Activated B cell treated with CpG ODN at 0.5 μM for 24 hours (primary cell): ENCODE results near the gene ABR. TPM values are rescaled to one million over a fixed set of nuclear protein-coding genes. Genes with fewer than 3 reads are reported as not detected.

Experiments used
- ATAC-seq: fragments of 200-7000 bp; cut with Tn5 transposase; one replicate; pipeline ENCODE4 v1.10.0; 2021; ENCODE audit warnings: low read depth, mild to moderate bottlenecking, moderate library complexity
- CTCF ChIA-PET: fragments of 350-600 bp; sonication (Branson Sonifier 250); formaldehyde crosslinking; loops from one replicate; lab custom pipeline; 2021; ENCODE audit warnings: antibody characterized with exemption; lab: Charles Lee
- POLR2A ChIA-PET: fragments of 350-600 bp; sonication (Branson Sonifier 250); formaldehyde crosslinking; loops from one replicate; lab custom pipeline; 2021; ENCODE audit warnings: antibody characterized with exemption; lab: Charles Lee
- DNase-seq: peaks from one replicate; pipeline ENCODE4 v3.0.0; 2022
- H3K27ac Mint-ChIP-seq: one replicate; pipeline ENCODE4 v1.8.0; 2020; ENCODE audit warnings: mixed read lengths
- H3K27me3 Mint-ChIP-seq: one replicate; pipeline ENCODE4 v1.8.0; 2021; ENCODE audit warnings: mixed read lengths
- H3K36me3 Mint-ChIP-seq: one replicate; pipeline ENCODE4 v1.8.0; 2021; ENCODE audit warnings: low read depth, mixed read lengths
- H3K4me1 Mint-ChIP-seq: one replicate; pipeline ENCODE4 v1.8.0; 2021; ENCODE audit warnings: mixed read lengths
- H3K4me3 Mint-ChIP-seq: one replicate; pipeline ENCODE4 v1.8.0; 2020; ENCODE audit warnings: mild to moderate bottlenecking, mixed read lengths
- H3K9me3 Mint-ChIP-seq: one replicate; pipeline ENCODE4 v1.8.0; 2020; ENCODE audit warnings: mixed read lengths
- intact Hi-C: fragments of 100-400 bp; cut with micrococcal nuclease; formaldehyde crosslinking; loops from one replicate; pipeline ENCODE4 v1.15.1; 2024
- total RNA-seq: library from RNA; stranded (reverse); gene quantifications from 2 replicates; pipeline ENCODE4 v1.2.3, GENCODE V29; 2022
- TF ChIP-seq, protein P1 (sequence below): fragments of 200-600 bp; IDR thresholded peaks from one replicate; pipeline ENCODE4 v1.8.0; 2022; ENCODE audit warnings: antibody characterized with exemption, mild to moderate bottlenecking

ABR gene
- total RNA-seq, 1 donor from 2014 or later = 150 TPM

DNA sequence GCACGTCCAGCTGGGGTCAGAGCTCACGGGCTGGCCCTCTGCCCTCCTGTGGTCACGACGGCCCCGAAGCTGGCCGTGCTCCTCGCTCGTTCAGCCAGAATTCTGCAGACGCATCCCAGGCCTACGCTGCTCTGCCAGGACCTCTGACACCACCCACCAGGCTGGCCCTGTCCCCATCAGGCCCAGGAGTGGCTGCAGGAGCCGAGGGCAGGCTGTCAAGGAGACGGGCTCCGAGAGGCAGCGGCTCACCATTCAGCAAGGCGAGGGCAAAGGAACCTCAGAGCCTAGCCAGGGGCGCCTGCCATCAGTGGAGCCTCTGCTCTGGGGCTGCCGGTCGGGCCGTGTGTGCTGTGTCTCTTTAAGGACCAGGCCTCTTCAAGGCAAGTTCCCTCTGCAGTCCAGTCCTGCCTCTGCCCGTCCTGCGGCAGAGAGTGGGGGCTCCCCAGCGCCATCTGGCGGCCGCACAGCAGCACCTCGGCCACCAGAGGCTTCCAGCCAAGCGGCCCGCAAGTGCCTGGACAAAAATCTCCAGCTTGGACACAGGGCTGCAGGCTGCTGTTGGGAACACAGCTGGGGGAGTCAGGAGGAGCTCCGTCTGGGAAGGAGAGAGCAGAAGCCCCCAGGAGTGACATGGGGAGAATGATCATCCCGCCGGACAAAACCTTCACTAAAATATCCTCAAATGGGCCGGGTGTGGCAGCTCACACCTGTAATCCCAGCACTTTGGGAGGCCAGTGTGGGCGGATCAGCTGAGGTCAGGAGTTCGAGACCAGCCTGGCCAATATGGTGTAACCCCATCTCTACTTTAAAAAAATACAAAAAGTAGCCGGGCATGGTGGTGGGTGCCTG lies 7.4 kb upstream of the ABR start:
- peaks cover 60% of the 10 kb centered on the region for H3K4me1 Mint-ChIP-seq
- TF ChIP-seq, protein P1, sequence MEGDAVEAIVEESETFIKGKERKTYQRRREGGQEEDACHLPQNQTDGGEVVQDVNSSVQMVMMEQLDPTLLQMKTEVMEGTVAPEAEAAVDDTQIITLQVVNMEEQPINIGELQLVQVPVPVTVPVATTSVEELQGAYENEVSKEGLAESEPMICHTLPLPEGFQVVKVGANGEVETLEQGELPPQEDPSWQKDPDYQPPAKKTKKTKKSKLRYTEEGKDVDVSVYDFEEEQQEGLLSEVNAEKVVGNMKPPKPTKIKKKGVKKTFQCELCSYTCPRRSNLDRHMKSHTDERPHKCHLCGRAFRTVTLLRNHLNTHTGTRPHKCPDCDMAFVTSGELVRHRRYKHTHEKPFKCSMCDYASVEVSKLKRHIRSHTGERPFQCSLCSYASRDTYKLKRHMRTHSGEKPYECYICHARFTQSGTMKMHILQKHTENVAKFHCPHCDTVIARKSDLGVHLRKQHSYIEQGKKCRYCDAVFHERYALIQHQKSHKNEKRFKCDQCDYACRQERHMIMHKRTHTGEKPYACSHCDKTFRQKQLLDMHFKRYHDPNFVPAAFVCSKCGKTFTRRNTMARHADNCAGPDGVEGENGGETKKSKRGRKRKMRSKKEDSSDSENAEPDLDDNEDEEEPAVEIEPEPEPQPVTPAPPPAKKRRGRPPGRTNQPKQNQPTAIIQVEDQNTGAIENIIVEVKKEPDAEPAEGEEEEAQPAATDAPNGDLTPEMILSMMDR = no peak
- ChIA-PET POLR2A (interaction anchor here (1.0 kb wide), 1 partner anchor 11 kb away, joined by 3 read pairs; no protein-coding TSS in a partner anchor), CTCF (interaction anchor here (0.6 to 5.3 kb wide), 9 partner anchors 9 to 346 kb away, joined by 3 to 76 read pairs (median 3); no protein-coding TSS in a partner anchor)
- H3K27ac Mint-ChIP-seq = no peak overlapping the region
- ATAC-seq = peak; percentile 79
- intact Hi-C loops = loop anchor here (2.0 kb wide), 1 partner anchor 64 kb away; no protein-coding TSS in a partner anchor
- H3K9me3 Mint-ChIP-seq = no peaks in the 10 kb centered on the region
- DNase-seq = peak; percentile 73
- H3K36me3 Mint-ChIP-seq = peaks cover 2% of the 10 kb centered on the region
- H3K4me3 Mint-ChIP-seq = peak overlapping the region; percentile 26
- no peaks in the 10 kb centered on the region for H3K27me3 Mint-ChIP-seq

DNA sequence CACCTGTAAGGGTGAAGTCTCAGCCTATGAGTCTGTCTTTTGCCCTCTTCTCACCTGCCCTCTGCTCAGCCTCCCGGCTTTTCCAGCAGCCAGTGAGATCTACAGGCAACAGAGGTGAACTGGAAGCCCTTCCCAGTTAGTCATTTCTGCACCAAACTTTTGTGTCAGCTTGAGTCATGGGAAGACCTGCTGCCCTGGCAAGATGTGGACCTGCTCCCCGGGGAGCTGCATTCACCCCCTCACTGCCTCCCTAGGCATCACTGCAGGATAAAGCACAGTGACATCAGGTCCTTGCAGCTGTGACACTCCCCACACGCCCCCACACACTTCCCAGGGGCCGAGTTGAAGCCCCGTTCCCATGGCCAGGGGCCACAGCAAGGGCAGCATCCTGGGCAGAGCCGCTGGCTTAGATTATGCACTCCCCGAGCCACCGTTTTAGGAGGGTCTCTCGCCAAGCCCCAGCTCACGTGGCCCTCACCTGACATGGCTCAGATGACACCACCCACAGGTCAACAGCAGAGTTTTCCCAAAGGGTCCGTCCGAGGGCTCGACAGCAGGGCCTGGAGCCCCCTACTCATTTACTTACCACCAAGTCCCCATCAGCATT lies 6.5 kb upstream of the ABR start:
- ATAC-seq (no peak), DNase-seq (no peak)
- Mint-ChIP-seq H3K9me3 (no peaks in the 10 kb centered on the region), H3K4me3 (no peak overlapping the region), H3K27me3 (no peaks in the 10 kb centered on the region), H3K4me1 (peaks cover 68% of the 10 kb centered on the region), H3K27ac (no peak overlapping the region), H3K36me3 (peaks cover 2% of the 10 kb centered on the region)
- CTCF ChIA-PET = interaction anchor here (0.8 to 5.3 kb wide), 5 partner anchors 12 to 347 kb away, joined by 3 to 76 read pairs (median 3); no protein-coding TSS in a partner anchor
- POLR2A ChIA-PET = interaction anchor here (1.0 kb wide), 1 partner anchor 64 kb away, joined by 3 read pairs; no protein-coding TSS in a partner anchor
- intact Hi-C loops = loop anchor here (2.0 kb wide), 1 partner anchor 64 kb away; no protein-coding TSS in a partner anchor
- TF ChIP-seq, protein P1 = no peak

DNA sequence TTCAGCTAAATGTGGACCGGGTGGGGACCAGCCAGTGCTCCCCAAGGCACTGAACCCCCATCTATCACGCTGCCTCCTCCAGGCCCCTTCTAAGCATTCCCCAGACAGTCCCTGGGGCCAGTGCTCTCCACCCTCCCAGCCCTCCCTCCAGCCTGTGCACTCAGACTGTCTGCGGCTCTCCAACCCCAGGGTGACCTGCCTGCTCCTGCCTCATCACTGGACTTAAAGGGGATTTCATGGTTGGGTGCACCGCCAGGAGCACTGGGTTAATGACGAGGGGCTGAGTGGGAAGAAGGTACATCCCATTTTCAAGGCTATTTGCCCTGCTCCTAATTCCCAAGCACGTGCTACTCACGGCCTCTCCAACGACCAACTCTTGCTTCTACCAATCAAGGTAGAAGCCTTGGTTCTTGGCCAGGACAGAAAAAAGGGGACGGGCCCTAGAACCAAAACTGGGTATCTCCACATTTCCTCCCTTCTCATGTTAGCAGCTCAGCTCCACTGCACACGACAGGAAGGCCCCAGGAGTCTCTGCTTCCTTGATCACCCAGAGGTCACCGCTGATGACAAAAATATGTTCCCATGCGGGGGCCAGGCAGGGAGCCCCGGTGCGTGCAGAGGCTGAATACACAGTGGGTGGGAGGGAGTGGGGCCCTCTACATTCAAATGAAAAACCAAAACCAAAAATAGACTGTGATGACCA lies 3.5 kb upstream of the ABR start:
- ATAC-seq = peak; percentile 6
- TF ChIP-seq, protein P1 = no peak
- H3K27me3 Mint-ChIP-seq = no peaks in the 10 kb centered on the region
- no peak for DNase-seq
- peaks cover 2% of the 10 kb centered on the region for H3K36me3 Mint-ChIP-seq
- peak overlapping the region; percentile 56 for H3K27ac Mint-ChIP-seq
- intact Hi-C loops = loop anchor here (5.0 kb wide), 2 partner anchors 76 to 186 kb away; partner anchors contain the start of gene TIMM22
- H3K4me3 Mint-ChIP-seq = peak overlapping the region; percentile 62
- ChIA-PET CTCF (interaction anchor here (2.1 kb wide), 1 partner anchor 15 kb away, joined by 7 read pairs; no protein-coding TSS in a partner anchor), POLR2A (interaction anchor here (0.6 to 1.3 kb wide), 8 partner anchors 13 to 304 kb away, joined by 3 to 6 read pairs (median 4); no protein-coding TSS in a partner anchor)
- peaks cover 69% of the 10 kb centered on the region for H3K4me1 Mint-ChIP-seq
- H3K9me3 Mint-ChIP-seq = no peaks in the 10 kb centered on the region

DNA sequence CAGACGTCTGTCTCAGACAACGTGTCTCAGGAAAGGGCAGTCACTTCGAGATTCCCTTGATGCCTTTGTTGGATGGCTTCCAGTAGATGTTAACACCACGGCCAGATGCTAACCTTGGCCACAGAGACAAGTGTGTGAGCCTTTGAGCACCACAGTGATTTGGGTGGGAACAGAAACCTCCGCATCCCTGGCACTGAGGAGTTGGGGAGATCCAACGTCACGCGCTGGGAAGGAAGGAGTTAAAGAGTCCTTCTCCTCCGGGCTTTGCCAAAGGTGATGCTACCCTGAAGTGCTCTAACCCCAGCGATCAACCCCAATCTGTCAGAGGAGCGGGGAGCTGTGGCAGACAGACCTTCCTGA lies 3.0 kb upstream of the ABR start:
- Mint-ChIP-seq H3K36me3 (peaks cover 2% of the 10 kb centered on the region), H3K4me3 (peak overlapping the region; percentile 62), H3K4me1 (peaks cover 66% of the 10 kb centered on the region), H3K9me3 (no peaks in the 10 kb centered on the region), H3K27me3 (no peaks in the 10 kb centered on the region), H3K27ac (peak overlapping the region; percentile 56)
- TF ChIP-seq, protein P1 = no peak
- DNase-seq (no peak), ATAC-seq (no peak)
- POLR2A ChIA-PET = interaction anchor here (0.6 to 2.4 kb wide), 5 partner anchors 14 to 45 kb away, joined by 3 to 10 read pairs (median 5); no protein-coding TSS in a partner anchor
- CTCF ChIA-PET = interaction anchor here (1.2 to 2.1 kb wide), 2 partner anchors 15 kb away, joined by 5 to 7 read pairs; no protein-coding TSS in a partner anchor
- intact Hi-C loops = loop anchor here (5.0 kb wide), 2 partner anchors 75 to 185 kb away; partner anchors contain the start of gene TIMM22
